22Rv1 (cell line): ENCODE data around the gene SUGCT.

Experiments used
- ZFX ChIP-seq: fragments of 450-650 bp; IDR thresholded peaks from 2 replicates; pipeline ENCODE4 v1.6.1; 2017; ENCODE audit warnings: antibody characterized with exemption, borderline replicate concordance
- TF ChIP-seq, protein P1 (sequence below): fragments of 450-650 bp; IDR thresholded peaks from 2 replicates; pipeline ENCODE4 v1.5.1; 2017; ENCODE audit warnings: mild to moderate bottlenecking

DNA sequence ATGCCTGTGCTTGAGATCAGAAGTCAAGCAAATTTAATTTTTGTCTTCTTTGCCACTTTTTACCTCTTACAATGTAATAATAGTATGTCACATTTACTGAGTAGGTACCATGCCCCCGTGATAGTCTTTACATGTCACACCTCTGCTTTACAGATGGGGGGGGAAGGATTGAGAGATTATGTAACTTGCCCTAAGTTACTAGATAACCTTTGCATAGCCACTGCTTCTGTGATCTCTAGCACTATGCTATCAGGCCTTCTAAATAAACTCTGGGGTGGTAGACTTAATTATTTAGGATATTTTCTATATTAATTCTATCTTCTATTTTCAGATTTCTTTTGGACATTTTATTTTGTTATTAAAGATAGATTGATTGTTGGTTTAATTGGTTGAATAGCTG is 514.4 kb downstream of the SUGCT start:
- TF ChIP-seq, protein P1, sequence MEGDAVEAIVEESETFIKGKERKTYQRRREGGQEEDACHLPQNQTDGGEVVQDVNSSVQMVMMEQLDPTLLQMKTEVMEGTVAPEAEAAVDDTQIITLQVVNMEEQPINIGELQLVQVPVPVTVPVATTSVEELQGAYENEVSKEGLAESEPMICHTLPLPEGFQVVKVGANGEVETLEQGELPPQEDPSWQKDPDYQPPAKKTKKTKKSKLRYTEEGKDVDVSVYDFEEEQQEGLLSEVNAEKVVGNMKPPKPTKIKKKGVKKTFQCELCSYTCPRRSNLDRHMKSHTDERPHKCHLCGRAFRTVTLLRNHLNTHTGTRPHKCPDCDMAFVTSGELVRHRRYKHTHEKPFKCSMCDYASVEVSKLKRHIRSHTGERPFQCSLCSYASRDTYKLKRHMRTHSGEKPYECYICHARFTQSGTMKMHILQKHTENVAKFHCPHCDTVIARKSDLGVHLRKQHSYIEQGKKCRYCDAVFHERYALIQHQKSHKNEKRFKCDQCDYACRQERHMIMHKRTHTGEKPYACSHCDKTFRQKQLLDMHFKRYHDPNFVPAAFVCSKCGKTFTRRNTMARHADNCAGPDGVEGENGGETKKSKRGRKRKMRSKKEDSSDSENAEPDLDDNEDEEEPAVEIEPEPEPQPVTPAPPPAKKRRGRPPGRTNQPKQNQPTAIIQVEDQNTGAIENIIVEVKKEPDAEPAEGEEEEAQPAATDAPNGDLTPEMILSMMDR, result no peak
- no peak for TF ChIP-seq ZFX
